Adrenal gland (tissue), 5 donors: ENCODE measurements around the gene KLC1.

Experiments used
- POLR2A ChIP-seq, 2 donors: fragments of 450-650 bp; IDR thresholded peaks; one replicate each; pipeline ENCODE4 v1.6.1; 2017; ENCODE audit warnings: antibody characterized with exemption in 2 of 2, mild to moderate bottlenecking in 2 of 2, moderate library complexity in 1 of 2
- TF ChIP-seq, protein P1 (sequence below), 6 experiments: fragments of 450-650 bp in 4 of 6; fragments of 200-600 bp in 2 of 6; sonication (generic) in 1 of 6; IDR thresholded peaks; 1 replicate in 5 of 6; 2 replicates in 1 of 6; pipeline versions ENCODE4 v1.5.1 to v1.8.0; 2016 to 2021; ENCODE audit warnings: antibody characterized with exemption in 6 of 6, mild to moderate bottlenecking in 2 of 6, moderate library complexity in 1 of 6
- donor health status: DM: no; HTN: no; CAD: no.

DNA sequence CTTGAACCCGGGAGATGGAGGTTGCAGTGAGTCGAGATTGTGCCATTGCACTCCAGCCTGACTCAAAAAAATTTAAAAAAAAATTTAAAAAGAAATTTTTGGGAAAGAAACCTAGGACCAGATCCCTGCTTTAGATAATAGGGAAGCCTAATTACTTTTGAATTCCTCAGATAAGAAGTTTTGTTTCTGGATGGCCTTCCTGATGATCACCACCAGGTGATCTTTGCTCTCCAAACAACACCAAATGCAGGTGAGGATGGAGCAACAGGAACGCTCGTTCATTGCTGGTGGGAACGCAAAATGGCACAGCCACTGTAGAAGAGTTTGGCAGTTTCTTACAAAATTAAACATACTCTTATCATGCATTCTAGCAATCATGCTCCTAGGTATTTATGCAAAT is 28.5 kb upstream of the KLC1 start:
- no peak for TF ChIP-seq POLR2A (IDR thresholded peaks at IDR 0.05)
- TF ChIP-seq, protein P1, sequence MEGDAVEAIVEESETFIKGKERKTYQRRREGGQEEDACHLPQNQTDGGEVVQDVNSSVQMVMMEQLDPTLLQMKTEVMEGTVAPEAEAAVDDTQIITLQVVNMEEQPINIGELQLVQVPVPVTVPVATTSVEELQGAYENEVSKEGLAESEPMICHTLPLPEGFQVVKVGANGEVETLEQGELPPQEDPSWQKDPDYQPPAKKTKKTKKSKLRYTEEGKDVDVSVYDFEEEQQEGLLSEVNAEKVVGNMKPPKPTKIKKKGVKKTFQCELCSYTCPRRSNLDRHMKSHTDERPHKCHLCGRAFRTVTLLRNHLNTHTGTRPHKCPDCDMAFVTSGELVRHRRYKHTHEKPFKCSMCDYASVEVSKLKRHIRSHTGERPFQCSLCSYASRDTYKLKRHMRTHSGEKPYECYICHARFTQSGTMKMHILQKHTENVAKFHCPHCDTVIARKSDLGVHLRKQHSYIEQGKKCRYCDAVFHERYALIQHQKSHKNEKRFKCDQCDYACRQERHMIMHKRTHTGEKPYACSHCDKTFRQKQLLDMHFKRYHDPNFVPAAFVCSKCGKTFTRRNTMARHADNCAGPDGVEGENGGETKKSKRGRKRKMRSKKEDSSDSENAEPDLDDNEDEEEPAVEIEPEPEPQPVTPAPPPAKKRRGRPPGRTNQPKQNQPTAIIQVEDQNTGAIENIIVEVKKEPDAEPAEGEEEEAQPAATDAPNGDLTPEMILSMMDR (IDR thresholded peaks at IDR 0.05), result no peak
